Cardiac fibroblast (primary cell): Measurements from ENCODE around the gene CENPX.

Experiments used
- DNase-seq, 2 donors: peaks; one replicate each; pipeline versions ENCODE4 v3.0.0 to v3.0.0-alpha.2; 2010; ENCODE audit warnings: low read depth in 2 of 2
- H3K4me3 ChIP-seq, 2 donors: replicated peaks in 1 of 2; 1 replicate in 1 of 2; 2 replicates in 1 of 2; pipeline ENCODE4 v1.5.1; 2011; ENCODE audit warnings: low read depth in 2 of 2, low read length in 2 of 2, mild to moderate bottlenecking in 2 of 2, moderate library complexity in 1 of 2
- TF ChIP-seq, protein P1 (sequence below): IDR thresholded peaks from one replicate; pipeline ENCODE4 v1.5.1; 2011; ENCODE audit warnings: low read depth, mild to moderate bottlenecking, low read length, inconsistent platforms

Gene CENPX

GRCh38 chr17:81999976-82000802 is 22.5 kb downstream of the CENPX start:
- DNase-seq = no peak
- TF ChIP-seq, protein P1, sequence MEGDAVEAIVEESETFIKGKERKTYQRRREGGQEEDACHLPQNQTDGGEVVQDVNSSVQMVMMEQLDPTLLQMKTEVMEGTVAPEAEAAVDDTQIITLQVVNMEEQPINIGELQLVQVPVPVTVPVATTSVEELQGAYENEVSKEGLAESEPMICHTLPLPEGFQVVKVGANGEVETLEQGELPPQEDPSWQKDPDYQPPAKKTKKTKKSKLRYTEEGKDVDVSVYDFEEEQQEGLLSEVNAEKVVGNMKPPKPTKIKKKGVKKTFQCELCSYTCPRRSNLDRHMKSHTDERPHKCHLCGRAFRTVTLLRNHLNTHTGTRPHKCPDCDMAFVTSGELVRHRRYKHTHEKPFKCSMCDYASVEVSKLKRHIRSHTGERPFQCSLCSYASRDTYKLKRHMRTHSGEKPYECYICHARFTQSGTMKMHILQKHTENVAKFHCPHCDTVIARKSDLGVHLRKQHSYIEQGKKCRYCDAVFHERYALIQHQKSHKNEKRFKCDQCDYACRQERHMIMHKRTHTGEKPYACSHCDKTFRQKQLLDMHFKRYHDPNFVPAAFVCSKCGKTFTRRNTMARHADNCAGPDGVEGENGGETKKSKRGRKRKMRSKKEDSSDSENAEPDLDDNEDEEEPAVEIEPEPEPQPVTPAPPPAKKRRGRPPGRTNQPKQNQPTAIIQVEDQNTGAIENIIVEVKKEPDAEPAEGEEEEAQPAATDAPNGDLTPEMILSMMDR = no peak
- H3K4me3 ChIP-seq = no peak overlapping the region

- TF ChIP-seq, protein P1 = no peak
Observed at GRCh38 chr17:81999587-81999975, 23.1 kb downstream of the CENPX start.

GRCh38 chr17:81998691-81999438 is 23.8 kb downstream of the CENPX start:
- no peak overlapping the region for H3K4me3 ChIP-seq
- no peak for DNase-seq
- TF ChIP-seq, protein P1 = no peak

More at GRCh38 chr17:81999587-81999975, 23.1 kb downstream of the CENPX start:
- no peak for DNase-seq
- H3K4me3 ChIP-seq = no peak overlapping the region

GRCh38 chr17:81998212-81998611 is 24.5 kb downstream of the CENPX start:
- TF ChIP-seq, protein P1 = no peak
- DNase-seq = no peak
- no peak overlapping the region for H3K4me3 ChIP-seq

- no peak overlapping the region for H3K4me3 ChIP-seq
- TF ChIP-seq, protein P1 = no peak
- no peak for DNase-seq
Observed at GRCh38 chr17:81996757-81997441, 25.8 kb downstream of the CENPX start.

DNA sequence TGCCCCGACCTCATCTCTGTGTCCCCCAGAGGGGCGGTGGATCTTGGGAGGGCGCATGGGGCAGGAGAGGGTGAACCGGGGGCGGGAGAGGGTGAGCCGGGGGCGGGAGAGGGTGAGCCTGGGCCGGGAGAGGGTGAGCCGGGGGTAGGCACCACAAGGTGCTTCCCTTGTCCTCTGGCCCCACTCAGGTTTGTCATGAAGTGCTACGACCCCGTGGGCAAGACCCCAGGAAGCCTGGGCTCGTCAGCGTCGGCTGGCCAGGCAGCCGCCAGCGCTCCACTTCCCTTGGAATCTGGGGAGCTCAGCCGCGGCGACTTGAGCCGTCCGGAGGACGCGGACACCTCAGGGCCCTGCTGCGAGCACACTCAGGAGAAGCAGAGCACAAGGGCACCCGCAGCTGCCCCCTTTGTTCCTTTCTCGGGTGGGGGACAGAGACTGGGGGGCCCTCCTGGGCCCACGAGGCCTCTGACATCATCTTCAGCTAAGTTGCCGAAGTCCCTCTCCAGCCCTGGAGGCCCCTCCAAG is 26.4 kb downstream of the CENPX start:
- no peak overlapping the region for H3K4me3 ChIP-seq
- TF ChIP-seq, protein P1 = no peak
- DNase-seq = no peak
